ENCODE results near the gene CPNE8.

GRCh38 chr12:38708466-38708865 lies 196.9 kb downstream of the CPNE8 start:
- TF ChIP-seq CTCF (IDR thresholded peaks at IDR 0.05 in 4 of 5, conservative IDR thresholded peaks at IDR 0.05 in 1 of 5): no peak
- TF ChIP-seq POLR2A (IDR thresholded peaks at IDR 0.05): no peak
